Astrocyte (in vitro differentiated cells and primary cell): Measurements from ENCODE around the gene RAET1E. TPM values are rescaled to one million over a fixed set of nuclear protein-coding genes. Genes with fewer than 3 reads are reported as not detected.

Experiments
- total RNA-seq: library from RNA; stranded (reverse); gene quantifications from 2 replicates; pipeline ENCODE4 v1.2.1, GENCODE V29; 2021

RAET1E gene
- total RNA-seq, 1 donor from 2014 or later = not detected

Other genes starting within 250 kb of the RAET1E start
- gene KATNA1, start 249.4 kb downstream of the RAET1E start, total RNA-seq = 13.7 and 14.3 TPM in 2 replicates
- 25.6 and 27.9 TPM in 2 replicates for gene LATS1, start 180.0 kb downstream of the RAET1E start, total RNA-seq
- gene NUP43, start 151.6 kb downstream of the RAET1E start, total RNA-seq = 38.2 and 39.7 TPM in 2 replicates
- 127 TPM in 2 replicates for gene PCMT1, start 148.4 kb downstream of the RAET1E start, total RNA-seq
- gene LRP11, start 33.8 kb downstream of the RAET1E start, total RNA-seq = 24.2 and 26.2 TPM in 2 replicates
- not detected in 2 replicates for gene RAET1G, start 25.0 kb upstream of the RAET1E start, total RNA-seq
- gene ULBP2, start 43.9 kb upstream of the RAET1E start, total RNA-seq = 7.3 and 7.5 TPM in 2 replicates
- 7.4 and 8.8 TPM in 2 replicates for gene ULBP1, start 65.8 kb upstream of the RAET1E start, total RNA-seq
- not detected in 2 replicates for gene RAET1L, start 127.4 kb upstream of the RAET1E start, total RNA-seq
- 14.7 and 17.4 TPM in 2 replicates for gene ULBP3, start 171.0 kb upstream of the RAET1E start, total RNA-seq
- 3.9 and 6.6 TPM in 2 replicates for gene PPP1R14C, start 244.9 kb upstream of the RAET1E start, total RNA-seq